Esophagus muscularis mucosa (tissue), 4 donors: Measurements from ENCODE around the gene C16orf87. TPM values are rescaled to one million over a fixed set of nuclear protein-coding genes. Genes with fewer than 3 reads are reported as not detected.

Experiments used
- DNase-seq: peaks from one replicate; pipeline ENCODE4 v3.0.0-alpha.2; 2017; ENCODE audit errors: extremely low spot score
- H3K27ac ChIP-seq, 4 donors: fragments of 200-600 bp; sonication (generic); replicated peaks in 1 of 4; 1 replicate in 3 of 4; 2 replicates in 1 of 4; pipeline ENCODE4 v1.5.1; 2016 to 2019; ENCODE audit warnings: mild to moderate bottlenecking in 1 of 4
- H3K27me3 ChIP-seq, 4 donors: fragments of 200-600 bp; sonication (generic); one replicate each; pipeline versions ENCODE4 v1.5.1 to v1.6.0; 2016 to 2019
- H3K36me3 ChIP-seq, 4 donors: fragments of 200-600 bp; sonication (generic); one replicate each; pipeline ENCODE4 v1.5.1; 2016 to 2019
- H3K4me1 ChIP-seq, 4 donors: fragments of 200-600 bp; sonication (generic); one replicate each; pipeline ENCODE4 v1.5.1; 2016 to 2019
- H3K4me3 ChIP-seq, 4 donors: fragments of 200-600 bp; sonication (generic); 1 replicate in 2 of 4; 2 replicates in 2 of 4; pipeline ENCODE4 v1.5.1; 2016 to 2019; ENCODE audit warnings: mild to moderate bottlenecking in 4 of 4, moderate library complexity in 1 of 4
- H3K9me3 ChIP-seq, 4 donors: fragments of 200-600 bp; sonication (generic); 1 replicate in 3 of 4; 2 replicates in 1 of 4; pipeline ENCODE4 v1.5.1; 2016 to 2019
- EP300 ChIP-seq: sonication (generic); formaldehyde crosslinking; IDR thresholded peaks from one replicate; pipeline ENCODE4 v1.6.1; 2017; ENCODE audit warnings: antibody characterized with exemption
- POLR2A ChIP-seq: fragments of 450-650 bp; IDR thresholded peaks from one replicate; pipeline ENCODE4 v1.6.1; 2017; ENCODE audit warnings: antibody characterized with exemption, moderate library complexity, mild to moderate bottlenecking, low read depth
- POLR2AphosphoS5 ChIP-seq, 2 donors: sonication (generic); formaldehyde crosslinking; IDR thresholded peaks; one replicate each; pipeline ENCODE4 v1.6.1; 2017; ENCODE audit warnings: antibody characterized with exemption in 2 of 2
- WGBS: methylation state at CpG from one replicate; pipeline ENCODE4 v1.1.5; 2018; 5-methylcytosine and 5-hydroxymethylcytosine counted together
- intact Hi-C: fragments of 100-400 bp; cut with DNase I; formaldehyde crosslinking; loops from one replicate; pipeline ENCODE4 v1.15.1; 2023
- total RNA-seq, 4 donors: library from RNA; depleted of rRNA; stranded (reverse); fragments of >200 nt; gene quantifications; one replicate each; pipeline versions ENCODE4 v1.1.0 to v1.2.1, GENCODE V29; 2016
- TF ChIP-seq, protein P1 (sequence below), 3 experiments: fragments of 200-600 bp in 2 of 3; fragments of 450-650 bp in 1 of 3; sonication (generic) in 2 of 3; IDR thresholded peaks; one replicate each; pipeline ENCODE4 v1.5.1; 2017 to 2019; ENCODE audit warnings: antibody characterized with exemption in 3 of 3, mild to moderate bottlenecking in 2 of 3, moderate library complexity in 1 of 3

The C16orf87 gene
- total RNA-seq, 4 donors from 2014 or later, result 7.0 to 11.2 (median 8.6) TPM

DNA sequence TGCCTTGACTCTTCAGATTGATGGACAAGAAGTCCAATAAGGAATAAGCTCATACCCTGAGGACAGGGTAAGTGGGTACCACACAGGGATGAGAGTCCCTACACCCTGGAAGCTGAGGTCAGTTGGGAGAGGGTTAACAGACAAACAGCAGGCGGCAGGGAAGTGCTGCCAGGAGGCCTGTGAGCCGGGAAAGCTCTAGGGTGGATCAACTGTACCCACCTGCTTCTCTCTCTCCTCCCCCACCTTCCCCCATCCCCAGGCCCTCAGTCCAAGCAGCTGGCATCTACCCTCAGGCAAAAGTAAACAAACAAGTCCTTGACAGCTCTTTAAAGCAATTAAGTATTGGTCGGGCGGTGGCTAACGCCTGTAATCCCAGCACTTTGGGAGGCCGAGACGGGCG is 62.2 kb downstream of the C16orf87 start:
- no peaks in the 10 kb centered on the region for H3K27me3 ChIP-seq
- TF ChIP-seq EP300 (no peak), POLR2A (no peak), POLR2AphosphoS5 (IDR thresholded peaks at IDR 0.05) (no peak)
- TF ChIP-seq, protein P1, sequence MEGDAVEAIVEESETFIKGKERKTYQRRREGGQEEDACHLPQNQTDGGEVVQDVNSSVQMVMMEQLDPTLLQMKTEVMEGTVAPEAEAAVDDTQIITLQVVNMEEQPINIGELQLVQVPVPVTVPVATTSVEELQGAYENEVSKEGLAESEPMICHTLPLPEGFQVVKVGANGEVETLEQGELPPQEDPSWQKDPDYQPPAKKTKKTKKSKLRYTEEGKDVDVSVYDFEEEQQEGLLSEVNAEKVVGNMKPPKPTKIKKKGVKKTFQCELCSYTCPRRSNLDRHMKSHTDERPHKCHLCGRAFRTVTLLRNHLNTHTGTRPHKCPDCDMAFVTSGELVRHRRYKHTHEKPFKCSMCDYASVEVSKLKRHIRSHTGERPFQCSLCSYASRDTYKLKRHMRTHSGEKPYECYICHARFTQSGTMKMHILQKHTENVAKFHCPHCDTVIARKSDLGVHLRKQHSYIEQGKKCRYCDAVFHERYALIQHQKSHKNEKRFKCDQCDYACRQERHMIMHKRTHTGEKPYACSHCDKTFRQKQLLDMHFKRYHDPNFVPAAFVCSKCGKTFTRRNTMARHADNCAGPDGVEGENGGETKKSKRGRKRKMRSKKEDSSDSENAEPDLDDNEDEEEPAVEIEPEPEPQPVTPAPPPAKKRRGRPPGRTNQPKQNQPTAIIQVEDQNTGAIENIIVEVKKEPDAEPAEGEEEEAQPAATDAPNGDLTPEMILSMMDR (IDR thresholded peaks at IDR 0.05), result no peak

DNA sequence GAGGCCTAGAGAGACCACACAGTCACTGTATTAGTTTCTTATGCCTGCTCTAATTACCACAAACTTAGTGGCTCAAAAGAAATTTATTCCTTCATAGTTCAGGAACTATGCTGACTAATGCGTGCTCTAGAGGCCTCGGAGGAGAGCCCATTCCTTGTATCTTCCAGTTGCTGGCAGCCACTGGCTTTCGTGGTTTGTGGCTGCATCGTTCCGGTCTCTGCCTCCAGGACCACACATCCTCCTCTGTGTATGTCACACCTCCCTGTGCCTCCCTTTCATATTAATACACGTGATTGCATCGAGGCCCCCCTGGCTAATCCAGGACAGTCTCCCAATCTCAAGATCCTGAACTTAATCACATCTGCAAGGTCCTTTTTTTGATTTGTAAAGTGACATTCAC is 65.9 kb downstream of the C16orf87 start:
- intact Hi-C loops, result no loop called here
- Histone ChIP-seq H3K4me1 (peaks cover 0 to 3% (median 0%) of the 10 kb centered on the region in 4 donors), H3K36me3 (no peaks in the 10 kb centered on the region), H3K9me3 (no peaks in the 10 kb centered on the region), H3K27me3 (peaks cover 0 to 4% (median 0%) of the 10 kb centered on the region in 4 donors), H3K27ac (no peak overlapping the region), H3K4me3 (no peak overlapping the region)
- no peak for TF ChIP-seq EP300
- DNase-seq, result peak; percentile 80
- WGBS, result 75% methylated on average over 7 of the region's 7 CpGs

More for the DNA sequence above, 62.2 kb downstream of the C16orf87 start:
- Histone ChIP-seq H3K9me3 (no peaks in the 10 kb centered on the region), H3K4me1 (no peaks in the 10 kb centered on the region), H3K36me3 (no peaks in the 10 kb centered on the region), H3K4me3 (no peak overlapping the region), H3K27ac (no peak overlapping the region)
- intact Hi-C loops, result no loop called here
- no peak for DNase-seq
- 74% methylated on average over 8 of the region's 8 CpGs for WGBS

DNA sequence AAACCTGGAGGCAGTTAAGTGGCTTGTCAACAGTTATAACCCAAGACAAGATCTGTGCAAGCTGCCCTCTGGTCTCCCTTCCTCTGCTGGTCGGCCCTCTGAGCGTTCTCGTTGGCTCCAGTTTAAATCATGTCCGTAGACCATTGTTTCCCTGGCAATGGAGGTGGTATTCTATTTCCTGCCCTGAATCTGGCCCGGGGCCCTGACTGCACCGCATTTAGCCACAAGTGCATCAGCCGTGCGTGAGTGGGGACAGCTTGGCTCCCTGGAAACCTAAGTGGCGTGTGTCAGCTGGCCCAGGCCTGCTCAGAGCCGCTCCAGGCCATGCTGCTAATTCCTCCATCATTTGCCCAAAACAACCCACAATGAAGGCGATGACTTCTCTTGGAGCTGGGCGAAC is 67.8 kb downstream of the C16orf87 start:
- no peaks in the 10 kb centered on the region for H3K9me3 ChIP-seq
- H3K27me3 ChIP-seq, result peaks cover 0 to 23% (median 0%) of the 10 kb centered on the region in 4 donors
- TF ChIP-seq EP300 (no peak), POLR2AphosphoS5 (IDR thresholded peaks at IDR 0.05) (no peak), POLR2A (no peak)
- TF ChIP-seq, protein P1 (IDR thresholded peaks at IDR 0.05), result no peak
- no peak overlapping the region for H3K4me3 ChIP-seq
- H3K4me1 ChIP-seq, result peaks cover 0 to 3% (median 0%) of the 10 kb centered on the region in 4 donors
- DNase-seq, result no peak
- intact Hi-C loops, result no loop called here
- H3K36me3 ChIP-seq, result no peaks in the 10 kb centered on the region
- no peak overlapping the region for H3K27ac ChIP-seq
- WGBS, result 71% methylated on average over 12 of the region's 12 CpGs

DNA sequence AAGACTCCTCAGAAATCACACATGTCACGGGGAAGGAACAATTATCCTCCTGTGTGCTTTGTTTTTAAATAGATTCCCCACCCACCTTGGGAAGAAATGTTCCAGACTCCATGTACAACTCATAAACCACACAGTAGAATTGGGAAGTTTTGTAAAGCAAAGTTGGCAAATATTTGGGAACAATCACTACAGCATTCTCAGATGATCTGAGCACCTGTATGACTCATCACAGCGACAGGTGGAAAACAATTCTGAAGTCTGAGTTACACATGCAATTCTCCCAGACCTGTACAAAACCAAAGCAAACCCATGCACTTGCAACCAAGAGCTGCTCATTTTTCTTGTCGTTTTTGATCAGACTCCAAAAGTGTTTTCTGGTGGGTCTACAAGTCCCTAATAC is 68.4 kb downstream of the C16orf87 start:
- Histone ChIP-seq H3K4me1 (peaks cover 0 to 3% (median 1%) of the 10 kb centered on the region in 4 donors), H3K4me3 (no peak overlapping the region), H3K36me3 (no peaks in the 10 kb centered on the region), H3K27ac (no peak overlapping the region), H3K27me3 (peaks cover 0 to 29% (median 0%) of the 10 kb centered on the region in 4 donors), H3K9me3 (no peaks in the 10 kb centered on the region)
- 88% methylated on average over 3 of the region's 3 CpGs for WGBS
- DNase-seq, result no peak
- intact Hi-C loops, result no loop called here
- TF ChIP-seq POLR2A (no peak), EP300 (no peak)

DNA sequence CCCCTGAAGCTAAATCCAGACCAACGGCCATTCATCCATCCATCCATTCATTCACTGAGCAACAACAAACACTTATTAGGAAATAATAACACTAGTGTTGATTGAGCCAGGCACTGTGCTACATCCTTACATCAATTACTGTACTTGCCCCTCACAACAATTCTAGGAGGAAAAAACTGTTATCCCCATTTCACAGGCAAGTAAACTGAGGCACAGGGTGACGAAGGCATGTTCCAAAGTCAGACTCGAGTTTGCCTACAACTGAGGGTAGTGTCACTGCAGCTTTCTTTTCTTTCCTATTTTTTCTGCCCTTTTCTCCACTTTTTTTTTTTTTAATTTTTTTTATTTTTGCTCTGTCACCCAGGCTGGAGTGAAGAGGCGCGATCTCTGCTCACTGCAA is 71.7 kb downstream of the C16orf87 start:
- Histone ChIP-seq H3K36me3 (no peaks in the 10 kb centered on the region), H3K27ac (no peak overlapping the region), H3K9me3 (no peaks in the 10 kb centered on the region), H3K4me1 (peaks cover 0 to 8% (median 2%) of the 10 kb centered on the region in 4 donors), H3K27me3 (peaks cover 0 to 41% (median 0%) of the 10 kb centered on the region in 4 donors), H3K4me3 (no peak overlapping the region)
- no peak for DNase-seq
- intact Hi-C loops, result no loop called here
- 86% methylated on average over 5 of the region's 5 CpGs for WGBS
- TF ChIP-seq EP300 (no peak), POLR2A (no peak), POLR2AphosphoS5 (IDR thresholded peaks at IDR 0.05) (no peak)
- TF ChIP-seq, protein P1 (IDR thresholded peaks at IDR 0.05), result no peak
